CD4-positive, alpha-beta memory T cell (primary cell): ENCODE results near the gene MOSPD3. TPM values are rescaled to one million over a fixed set of nuclear protein-coding genes. Genes with fewer than 3 reads are reported as not detected.
A peak's percentile ranks its signal among the peaks of the same experiment; 100 is the strongest.

ENCODE experiments used
- CTCF ChIA-PET: fragments of 350-600 bp; sonication (Branson Sonifier 250); formaldehyde crosslinking; loops from one replicate; lab custom pipeline; 2021; ENCODE audit warnings: inconsistent platforms; ENCODE audit not compliant: partially characterized antibody; lab: Charles Lee
- POLR2A ChIA-PET: fragments of 350-600 bp; sonication (Branson Sonifier 250); formaldehyde crosslinking; loops from one replicate; lab custom pipeline; 2021; ENCODE audit not compliant: partially characterized antibody; lab: Charles Lee
- DNase-seq, 5 donors: peaks; one replicate each; pipeline versions ENCODE4 v3.0.0 to v3.0.0-alpha.2; 2020 to 2022; ENCODE audit warnings: mixed read lengths in 1 of 5
- H3K27ac ChIP-seq: one replicate; pipeline ENCODE4 v1.7.0; 2013; ENCODE audit warnings: low read depth, low read length
- H3K27me3 ChIP-seq: 2 replicates; pipeline ENCODE4 v1.7.0; 2013; ENCODE audit warnings: mild to moderate bottlenecking, low read length, moderate library complexity; ENCODE audit not compliant: insufficient read depth
- H3K36me3 ChIP-seq: 2 replicates; pipeline ENCODE4 v1.7.0; 2013; ENCODE audit warnings: mild to moderate bottlenecking, low read length, moderate library complexity; ENCODE audit not compliant: insufficient read depth
- H3K4me1 ChIP-seq: 2 replicates; pipeline ENCODE4 v1.7.0; 2013; ENCODE audit warnings: mild to moderate bottlenecking, low read length, moderate library complexity; ENCODE audit not compliant: insufficient read depth
- H3K4me3 ChIP-seq, 2 donors: one replicate each; pipeline ENCODE4 v1.7.0; 2013; ENCODE audit warnings: low read length in 2 of 2, mild to moderate bottlenecking in 1 of 2
- H3K9me3 ChIP-seq, 2 donors: one replicate each; pipeline ENCODE4 v1.7.0; 2013; ENCODE audit warnings: low read length in 2 of 2, control low read depth in 1 of 2; ENCODE audit not compliant: control insufficient read depth in 1 of 2
- H3K27ac Mint-ChIP-seq, 7 donors: one replicate each; pipeline ENCODE4 v1.8.0; 2020 to 2021; ENCODE audit warnings: mixed read lengths in 7 of 7, mild to moderate bottlenecking in 6 of 7, inconsistent platforms in 3 of 7, moderate library complexity in 3 of 7
- H3K27me3 Mint-ChIP-seq, 2 donors: one replicate each; pipeline ENCODE4 v1.8.0; 2020 to 2021; ENCODE audit warnings: mixed read lengths in 2 of 2
- H3K36me3 Mint-ChIP-seq, 2 donors: one replicate each; pipeline ENCODE4 v1.8.0; 2020 to 2021; ENCODE audit warnings: mixed read lengths in 2 of 2, inconsistent platforms in 1 of 2, mild to moderate bottlenecking in 1 of 2
- H3K4me1 Mint-ChIP-seq, 4 donors: one replicate each; pipeline ENCODE4 v1.8.0; 2020 to 2021; ENCODE audit warnings: mixed read lengths in 4 of 4, mild to moderate bottlenecking in 1 of 4
- H3K4me3 Mint-ChIP-seq, 8 donors: one replicate each; pipeline ENCODE4 v1.8.0; 2020 to 2021; ENCODE audit warnings: mixed read lengths in 8 of 8, mild to moderate bottlenecking in 7 of 8, moderate library complexity in 6 of 8, inconsistent platforms in 3 of 8
- H3K9me3 Mint-ChIP-seq, 8 donors: one replicate each; pipeline ENCODE4 v1.8.0; 2020 to 2021; ENCODE audit warnings: mixed read lengths in 8 of 8, mild to moderate bottlenecking in 5 of 8, inconsistent platforms in 3 of 8, moderate library complexity in 1 of 8
- intact Hi-C: fragments of 100-400 bp; cut with micrococcal nuclease; formaldehyde crosslinking; loops from one replicate; pipeline ENCODE4 v1.15.1; 2023
- polyA plus RNA-seq, 2 donors: library from polyadenylated mRNA; unstranded; fragments of 300-500 nt; fragmentation: Illumina TruSeq; gene quantifications; one replicate each; pipeline ENCODE4 v1.2.3, GENCODE V29; 2021
- total RNA-seq, 2 experiments: library from RNA; stranded (reverse); gene quantifications; one replicate each; pipeline ENCODE4 v1.2.3, GENCODE V29; 2021

The MOSPD3 gene
- total and polyA plus RNA-seq, 4 experiments from 2014 or later: 13.4 to 32.1 (median 20.1) TPM

- Mint-ChIP-seq H3K9me3 (peaks cover 0 to 2% (median 0%) of the 10 kb centered on the region in 8 donors), H3K27ac (peak overlapping the region; percentile 86 to 99 (median 97)), H3K4me1 (peaks cover 11 to 27% (median 17%) of the 10 kb centered on the region in 4 donors), H3K36me3 (peaks cover 0 to 17% of the 10 kb centered on the region in 2 donors), H3K4me3 (peak overlapping the region; percentile 92 to 99 (median 97)), H3K27me3 (no peaks in the 10 kb centered on the region)
- no peaks in the 10 kb centered on the region for H3K27me3 ChIP-seq
- H3K27ac ChIP-seq: peak overlapping the region; percentile 79
- ChIA-PET CTCF (interaction anchor here (0.7 to 12.0 kb wide), 17 partner anchors 14 to 1703 kb away, joined by 3 to 266 read pairs (median 4); partner anchors contain the start of genes AGFG2, MOSPD3, POP7 and SLC12A9), POLR2A (interaction anchor here (0.6 to 11.4 kb wide), 30 partner anchors 8 to 665 kb away, joined by 3 to 307 read pairs (median 12); partner anchors contain the start of genes AGFG2, AP4M1, GIGYF1 and MCM7)
- intact Hi-C loops: no loop called here
- peaks cover 27% of the 10 kb centered on the region for H3K36me3 ChIP-seq
- H3K9me3 ChIP-seq: no peaks in the 10 kb centered on the region
- peak overlapping the region; percentile 77 to 98 for H3K4me3 ChIP-seq
- DNase-seq: peak in 1 of 5 donors; percentile 52
- peaks cover 48% of the 10 kb centered on the region for H3K4me1 ChIP-seq
These were observed 27.4 kb upstream of the MOSPD3 start for GRCh38 chr7:100584683-100585510.

GRCh38 chr7:100585511-100586265 is 26.7 kb upstream of the MOSPD3 start, which contains the start of gene LRCH4:
Gene LRCH4 (minus strand): TSS chr7:100586129. CDS start chr7:100586100, 29 bp downstream.
- Histone ChIP-seq H3K27ac (peak within 1 kb of the TSS; percentile 79), H3K27me3 (no peaks in the 10 kb centered on the region), H3K9me3 (no peaks in the 10 kb centered on the region), H3K4me3 (peak within 1 kb of the TSS; percentile 77 to 98), H3K4me1 (peaks cover 46% of the 10 kb centered on the region), H3K36me3 (peaks cover 19% of the 10 kb centered on the region)
- Mint-ChIP-seq H3K27me3 (peaks cover 0 to 2% of the 10 kb centered on the region in 2 donors), H3K9me3 (peaks cover 0 to 2% (median 0%) of the 10 kb centered on the region in 8 donors), H3K4me1 (peaks cover 11 to 27% (median 17%) of the 10 kb centered on the region in 4 donors), H3K27ac (peak within 1 kb of the TSS; percentile 86 to 99 (median 97)), H3K4me3 (peak within 1 kb of the TSS; percentile 92 to 99 (median 97)), H3K36me3 (peaks cover 0 to 17% of the 10 kb centered on the region in 2 donors)
- DNase-seq: peak; percentile 64 to 75 (median 72)
- intact Hi-C loops: loop anchor here (1.0 kb wide), 8 partner anchors 19 to 157 kb away; partner anchors contain the start of genes AGFG2, GNB2, MOSPD3 and TSC22D4
- ChIA-PET POLR2A (interaction anchor here (0.5 to 11.4 kb wide), 36 partner anchors 9 to 666 kb away, joined by 3 to 307 read pairs (median 8); partner anchors contain the start of genes AGFG2, GIGYF1, GNB2 and MCM7), CTCF (interaction anchor here (0.7 to 12.0 kb wide), 27 partner anchors 13 to 150 kb away, joined by 3 to 266 read pairs (median 4); partner anchors contain the start of genes AGFG2, MOSPD3 and POP7)

GRCh38 chr7:100586266-100587025 is 25.9 kb upstream of the MOSPD3 start, which contains the start of gene FBXO24:
Gene FBXO24 (plus strand): TSS chr7:100586328. CDS start chr7:100586626, 298 bp downstream.
- H3K36me3 Mint-ChIP-seq: peaks cover 0 to 17% of the 10 kb centered on the region in 2 donors
- H3K4me3 Mint-ChIP-seq: peak within 1 kb of the TSS; percentile 92 to 99 (median 97)
- peak; percentile 99 to 100 (median 100) for DNase-seq
- no peaks in the 10 kb centered on the region for H3K27me3 ChIP-seq
- H3K27ac ChIP-seq: peak within 1 kb of the TSS; percentile 79
- peaks cover 0 to 2% (median 0%) of the 10 kb centered on the region in 8 donors for H3K9me3 Mint-ChIP-seq
- peaks cover 0 to 2% of the 10 kb centered on the region in 2 donors for H3K27me3 Mint-ChIP-seq
- ChIA-PET CTCF (interaction anchor here (0.7 to 12.0 kb wide), 24 partner anchors 9 to 151 kb away, joined by 3 to 266 read pairs (median 4); partner anchors contain the start of genes MOSPD3 and POP7), POLR2A (interaction anchor here (0.5 to 11.4 kb wide), 34 partner anchors 9 to 486 kb away, joined by 3 to 307 read pairs (median 8); partner anchors contain the start of genes AGFG2, GIGYF1, GNB2 and MCM7)
- peaks cover 11% of the 10 kb centered on the region for H3K36me3 ChIP-seq
- intact Hi-C loops: loop anchor here (1.0 kb wide), 8 partner anchors 18 to 158 kb away; partner anchors contain the start of genes AGFG2, GNB2, MOSPD3 and TSC22D4
- peaks cover 11 to 27% (median 16%) of the 10 kb centered on the region in 4 donors for H3K4me1 Mint-ChIP-seq
- H3K4me3 ChIP-seq: peak within 1 kb of the TSS; percentile 77 to 98
- peak within 1 kb of the TSS; percentile 86 to 99 (median 97) for H3K27ac Mint-ChIP-seq
- no peaks in the 10 kb centered on the region for H3K9me3 ChIP-seq
- H3K4me1 ChIP-seq: peaks cover 38% of the 10 kb centered on the region

GRCh38 chr7:100588438-100588837 is 23.9 kb upstream of the MOSPD3 start:
- Mint-ChIP-seq H3K36me3 (peaks cover 0 to 13% of the 10 kb centered on the region in 2 donors), H3K27ac (peak overlapping the region in 2 of 7 donors; percentile 19 to 37), H3K4me3 (peak overlapping the region in 7 of 8 donors; percentile 14 to 77 (median 51)), H3K27me3 (peaks cover 2 to 3% of the 10 kb centered on the region in 2 donors), H3K9me3 (peaks cover 0 to 3% (median 0%) of the 10 kb centered on the region in 8 donors), H3K4me1 (peaks cover 11 to 27% (median 13%) of the 10 kb centered on the region in 4 donors)
- H3K27me3 ChIP-seq: no peaks in the 10 kb centered on the region
- POLR2A ChIA-PET: interaction anchor here (1.2 to 11.4 kb wide), 6 partner anchors 11 to 114 kb away, joined by 4 to 307 read pairs (median 6); partner anchors contain the start of genes MOSPD3, PCOLCE and SAP25
- H3K4me3 ChIP-seq: no peak overlapping the region
- no peak for DNase-seq
- CTCF ChIA-PET: interaction anchor here (0.6 to 12.0 kb wide), 24 partner anchors 11 to 264 kb away, joined by 3 to 266 read pairs (median 4); partner anchors contain the start of genes MOSPD3, NYAP1, PCOLCE and POP7
- H3K9me3 ChIP-seq: no peaks in the 10 kb centered on the region
- intact Hi-C loops: loop anchor here (1.0 kb wide), 1 partner anchor 24 kb away; no protein-coding TSS in a partner anchor
- no peak overlapping the region for H3K27ac ChIP-seq
- H3K4me1 ChIP-seq: peaks cover 19% of the 10 kb centered on the region
- H3K36me3 ChIP-seq: no peaks in the 10 kb centered on the region

DNA sequence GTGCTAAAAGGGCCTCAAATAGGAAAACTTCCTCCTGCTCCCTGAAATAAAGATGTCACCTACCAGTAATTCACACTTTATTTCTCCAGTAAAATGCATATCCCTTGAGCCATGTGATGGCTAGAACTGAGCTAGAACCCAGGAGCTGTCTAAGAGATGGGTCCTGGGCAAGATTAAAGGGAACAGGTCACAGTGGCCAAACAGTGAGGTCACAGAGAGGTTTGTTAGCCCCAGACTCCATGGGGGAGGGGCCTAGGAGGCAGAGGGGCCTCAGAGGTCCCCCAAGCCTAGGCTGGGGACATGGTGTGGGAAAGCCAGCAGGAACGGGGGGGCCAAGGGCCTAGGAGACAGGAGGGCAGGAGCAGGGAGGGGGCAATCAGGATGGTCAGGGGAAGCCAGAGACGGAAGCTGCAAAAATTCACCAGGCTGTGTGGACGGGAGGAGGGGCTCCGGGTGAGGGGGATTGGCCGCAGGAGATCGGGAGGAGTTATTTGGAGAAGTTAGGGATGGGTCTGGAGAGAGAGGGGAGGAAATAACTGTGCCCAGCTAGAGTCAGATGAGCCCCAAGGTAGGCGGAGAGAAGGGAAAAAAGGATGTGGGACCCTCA is 22.9 kb upstream of the MOSPD3 start:
- ChIA-PET POLR2A (interaction anchor here (0.5 to 11.4 kb wide), 7 partner anchors 12 to 469 kb away, joined by 3 to 307 read pairs (median 5); partner anchors contain the start of genes MOSPD3 and SAP25), CTCF (interaction anchor here (0.7 to 12.0 kb wide), 16 partner anchors 9 to 135 kb away, joined by 3 to 266 read pairs (median 4); partner anchors contain the start of genes MOSPD3 and POP7)
- Mint-ChIP-seq H3K4me1 (peaks cover 6 to 26% (median 9%) of the 10 kb centered on the region in 4 donors), H3K27me3 (peaks cover 2 to 3% of the 10 kb centered on the region in 2 donors), H3K4me3 (no peak overlapping the region), H3K36me3 (peaks cover 0 to 6% of the 10 kb centered on the region in 2 donors), H3K27ac (no peak overlapping the region), H3K9me3 (peaks cover 0 to 3% (median 0%) of the 10 kb centered on the region in 8 donors)
- Histone ChIP-seq H3K36me3 (no peaks in the 10 kb centered on the region), H3K4me3 (no peak overlapping the region), H3K27me3 (no peaks in the 10 kb centered on the region), H3K9me3 (no peaks in the 10 kb centered on the region), H3K27ac (no peak overlapping the region), H3K4me1 (peaks cover 10% of the 10 kb centered on the region)
- intact Hi-C loops: no loop called here
- no peak for DNase-seq
